GM23338 (cell line): ENCODE measurements around the gene GPR137C. TPM values are rescaled to one million over a fixed set of nuclear protein-coding genes. Genes with fewer than 3 reads are reported as not detected.

ENCODE experiments used
- CREB1 ChIP-seq: fragments of 250-450 bp; sonication (Bioruptor Pico); IDR thresholded peaks from 2 replicates; pipeline ENCODE4 v1.5.0; 2020; ENCODE audit warnings: low read depth, mild to moderate bottlenecking, moderate library complexity
- EZH2 ChIP-seq: fragments of 200-600 bp; sonication (generic); IDR thresholded peaks from one replicate; pipeline ENCODE4 v1.8.0; 2017; ENCODE audit warnings: antibody characterized with exemption, mild to moderate bottlenecking, low read depth; ENCODE audit not compliant: unreplicated experiment
- JUNB ChIP-seq: IDR thresholded peaks from one replicate; pipeline ENCODE4 v1.6.1; 2016; ENCODE audit warnings: antibody characterized with exemption; ENCODE audit not compliant: unreplicated experiment
- ZNF114 ChIP-seq: fragments of 250-450 bp; sonication (Bioruptor Pico); IDR thresholded peaks from 2 replicates; pipeline ENCODE4 v1.5.0; 2020; ENCODE audit warnings: mild to moderate bottlenecking, moderate library complexity
- polyA plus RNA-seq: library from polyadenylated mRNA; unstranded; fragments of >200 nt; fragmentation: Nextera tagmentation; extraction: Ambion mirVana; gene quantifications from 2 replicates; pipeline ENCODE4 v1.2.1, GENCODE V29; 2016
- total RNA-seq: library from RNA; depleted of rRNA; stranded (reverse); fragments of >200 nt; shearing (Covaris generic); gene quantifications from 2 replicates; pipeline ENCODE4 v1.2.3, GENCODE V29; 2014; rRNA removed
- TF ChIP-seq, protein P1 (sequence below): IDR thresholded peaks from 2 replicates; pipeline ENCODE4 v1.6.1; 2016; ENCODE audit warnings: antibody characterized with exemption

The GPR137C gene
- total and polyA plus RNA-seq, 2 experiments from 2014 or later, result 2.2 to 5.2 TPM

DNA sequence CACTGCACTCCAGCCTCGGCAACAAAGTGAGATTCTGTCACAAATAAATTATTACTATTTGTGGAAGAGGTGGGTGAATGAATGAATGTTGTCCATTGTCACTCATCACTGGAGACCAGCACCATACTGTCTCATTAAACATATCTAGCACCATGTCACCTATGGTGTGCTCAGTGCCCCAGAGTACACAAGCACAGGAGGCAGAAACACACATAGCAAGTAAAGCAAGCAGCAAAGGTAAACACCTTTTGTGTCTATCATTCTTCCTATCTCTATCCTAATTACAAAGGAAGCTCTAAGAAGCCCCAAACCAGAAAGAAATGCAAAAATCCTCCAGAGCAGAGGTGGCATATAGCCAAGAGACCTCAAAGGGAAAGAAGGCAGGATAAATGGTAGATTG, 133.5 kb downstream of the GPR137C start (continued):
- TF ChIP-seq, protein P1, sequence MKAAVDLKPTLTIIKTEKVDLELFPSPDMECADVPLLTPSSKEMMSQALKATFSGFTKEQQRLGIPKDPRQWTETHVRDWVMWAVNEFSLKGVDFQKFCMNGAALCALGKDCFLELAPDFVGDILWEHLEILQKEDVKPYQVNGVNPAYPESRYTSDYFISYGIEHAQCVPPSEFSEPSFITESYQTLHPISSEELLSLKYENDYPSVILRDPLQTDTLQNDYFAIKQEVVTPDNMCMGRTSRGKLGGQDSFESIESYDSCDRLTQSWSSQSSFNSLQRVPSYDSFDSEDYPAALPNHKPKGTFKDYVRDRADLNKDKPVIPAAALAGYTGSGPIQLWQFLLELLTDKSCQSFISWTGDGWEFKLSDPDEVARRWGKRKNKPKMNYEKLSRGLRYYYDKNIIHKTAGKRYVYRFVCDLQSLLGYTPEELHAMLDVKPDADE, result no peak
- TF ChIP-seq CREB1 (CRISPR knock-in tag) (no peak), ZNF114 (CRISPR knock-in tag) (no peak), JUNB (no peak), EZH2 (no peak)

Other genes starting within 250 kb of the GPR137C start
- gene PTGER2, start 238.5 kb upstream of the GPR137C start, total RNA-seq, result 1.2 and 1.3 TPM in 2 replicates
- gene PTGER2, start 238.5 kb upstream of the GPR137C start, polyA plus RNA-seq, result 1.3 and 1.9 TPM in 2 replicates
- 13.3 and 13.6 TPM in 2 replicates for gene TXNDC16, start 331 bp upstream of the GPR137C start, total RNA-seq
- 14.0 and 14.6 TPM in 2 replicates for gene TXNDC16, start 331 bp upstream of the GPR137C start, polyA plus RNA-seq
- gene ERO1A, start 142.7 kb downstream of the GPR137C start, total RNA-seq, result 40.7 and 44.7 TPM in 2 replicates
- 21.2 and 25.2 TPM in 2 replicates for gene ERO1A, start 142.7 kb downstream of the GPR137C start, polyA plus RNA-seq
- gene PSMC6, start 154.4 kb downstream of the GPR137C start, total RNA-seq, result 143 and 162 TPM in 2 replicates
- gene PSMC6, start 154.4 kb downstream of the GPR137C start, polyA plus RNA-seq, result 176 and 177 TPM in 2 replicates
- 40.2 and 43.1 TPM in 2 replicates for gene STYX, start 177.3 kb downstream of the GPR137C start, total RNA-seq
- gene STYX, start 177.3 kb downstream of the GPR137C start, polyA plus RNA-seq, result 21.8 and 23.3 TPM in 2 replicates
- gene GNPNAT1, start 238.8 kb downstream of the GPR137C start, total RNA-seq, result 67.9 and 68.7 TPM in 2 replicates
- 42.1 and 44.4 TPM in 2 replicates for gene GNPNAT1, start 238.8 kb downstream of the GPR137C start, polyA plus RNA-seq